H1 (cell line): ENCODE measurements around the gene ATP2C1. TPM values are rescaled to one million over a fixed set of nuclear protein-coding genes. Genes with fewer than 3 reads are reported as not detected.

Experiments
- CTCF ChIA-PET: fragments of 300-600 bp; sonication (Branson Sonifier 250); formaldehyde crosslinking; loops from one replicate; lab custom pipeline; 2021; ENCODE audit not compliant: partially characterized antibody; lab: Charles Lee
- POLR2A ChIA-PET: fragments of 300-600 bp; sonication (Branson Sonifier 250); formaldehyde crosslinking; loops from one replicate; lab custom pipeline; 2021; ENCODE audit warnings: inconsistent platforms; ENCODE audit not compliant: partially characterized antibody; lab: Charles Lee
- DNase-seq, 2 experiments: peaks; one replicate each; pipeline versions ENCODE4 v3.0.0 to v3.0.0-alpha.2; 2010 to 2022; ENCODE audit warnings: low spot score in 2 of 2, low read depth in 1 of 2, mixed read lengths in 1 of 2
- FAIRE-seq: peaks from 2 replicates; lab custom pipeline; 2011; peaks lifted over from hg19 to GRCh38; lab: Jason Lieb, UNC
- H2AFZ ChIP-seq: 2 replicates; pipeline ENCODE4 v1.8.1; 2012; ENCODE audit warnings: low read length, inconsistent platforms
- H2AK5ac ChIP-seq: 2 replicates; pipeline ENCODE4 v1.6.1; 2013; ENCODE audit warnings: low read depth, low read length
- H2BK120ac ChIP-seq: replicated peaks from 2 replicates; pipeline ENCODE3; 2013; ENCODE audit warnings: low read depth, low read length, inconsistent platforms
- H2BK12ac ChIP-seq: 2 replicates; pipeline ENCODE4 v1.6.1; 2013; ENCODE audit warnings: low read depth, low read length
- H2BK15ac ChIP-seq: 2 replicates; pipeline ENCODE4 v1.6.1; 2013; ENCODE audit warnings: low read length
- H2BK20ac ChIP-seq: 2 replicates; pipeline ENCODE4 v1.6.1; 2013; ENCODE audit warnings: low read length
- H2BK5ac ChIP-seq: 2 replicates; pipeline ENCODE4 v1.6.1; 2013; ENCODE audit warnings: low read depth, low read length
- H3K14ac ChIP-seq: 2 replicates; pipeline ENCODE4 v1.6.1; 2013; ENCODE audit warnings: inconsistent platforms; ENCODE audit not compliant: insufficient read length
- H3K18ac ChIP-seq: 2 replicates; pipeline ENCODE4 v1.6.1; 2013; ENCODE audit warnings: low read length; ENCODE audit errors: extremely low read depth
- H3K23ac ChIP-seq: 2 replicates; pipeline ENCODE4 v1.6.1; 2013; ENCODE audit warnings: inconsistent platforms; ENCODE audit not compliant: insufficient read length
- H3K23me2 ChIP-seq: 2 replicates; pipeline ENCODE4 v1.6.1; 2013; ENCODE audit warnings: low read depth, low read length
- H3K27ac ChIP-seq: 2 replicates; pipeline ENCODE4 v1.6.1; 2011; ENCODE audit warnings: low read depth, low read length, inconsistent platforms
- H3K27me3 ChIP-seq, 4 experiments: replicated peaks in 1 of 4; 1 replicate in 1 of 4; 2 replicates in 3 of 4; pipeline versions ENCODE4 v1.6.1 to v1.8.1; 2011 to 2013; ENCODE audit warnings: low read length in 3 of 4, mild to moderate bottlenecking in 3 of 4, inconsistent platforms in 2 of 4, mixed read lengths in 2 of 4, moderate library complexity in 1 of 4; ENCODE audit not compliant: control insufficient read depth in 3 of 4, insufficient read depth in 3 of 4; ENCODE audit errors: extremely low read depth in 1 of 4
- H3K36me3 ChIP-seq, 4 experiments: 2 replicates each; pipeline versions ENCODE4 v1.6.1 to v1.8.1; 2011 to 2013; ENCODE audit warnings: mild to moderate bottlenecking in 4 of 4, low read length in 3 of 4, moderate library complexity in 2 of 4, control low read depth in 1 of 4, inconsistent platforms in 1 of 4; ENCODE audit not compliant: insufficient read depth in 4 of 4, control insufficient read depth in 2 of 4
- H3K4ac ChIP-seq: replicated peaks from 2 replicates; pipeline ENCODE3; 2013; ENCODE audit warnings: low read length, low read depth, mixed read lengths, inconsistent platforms; ENCODE audit not compliant: insufficient read length
- H3K4me1 ChIP-seq, 4 experiments: replicated peaks in 1 of 4; 1 replicate in 1 of 4; 2 replicates in 3 of 4; pipeline versions ENCODE4 v1.6.1 to v1.8.1; 2011 to 2013; ENCODE audit warnings: low read length in 3 of 4, inconsistent platforms in 2 of 4, mixed read lengths in 1 of 4; ENCODE audit not compliant: insufficient read depth in 4 of 4, control insufficient read depth in 3 of 4
- H3K4me2 ChIP-seq, 2 experiments: 2 replicates each; pipeline versions ENCODE4 v1.6.1 to v1.8.1; 2011 to 2013; ENCODE audit warnings: low read depth in 2 of 2, low read length in 2 of 2, control low read depth in 1 of 2, inconsistent platforms in 1 of 2, mild to moderate bottlenecking in 1 of 2; ENCODE audit not compliant: insufficient read depth in 1 of 2
- H3K4me3 ChIP-seq, 4 experiments: fragments of 200-600, 300-600 bp in 1 of 4; sonication (generic), shearing (Covaris generic), sonication (Bioruptor Twin) in 1 of 4; 2 replicates each; pipeline versions ENCODE4 v1.5.1 to v1.8.1; 2011 to 2016; ENCODE audit warnings: low read length in 4 of 4, low read depth in 3 of 4, control low read depth in 2 of 4, inconsistent platforms in 2 of 4, mild to moderate bottlenecking in 2 of 4, mixed read lengths in 1 of 4, moderate library complexity in 1 of 4; ENCODE audit not compliant: insufficient read depth in 2 of 4; ENCODE audit errors: extremely low read depth in 1 of 4
- H3K56ac ChIP-seq: replicated peaks from 2 replicates; pipeline ENCODE3; 2013; ENCODE audit warnings: low read depth, mild to moderate bottlenecking, mixed read lengths, low read length, inconsistent platforms; ENCODE audit not compliant: insufficient read length
- H3K79me1 ChIP-seq: 2 replicates; pipeline ENCODE4 v1.6.1; 2013; ENCODE audit warnings: low read depth, low read length, control low read depth
- H3K79me2 ChIP-seq, 2 experiments: 2 replicates each; pipeline versions ENCODE4 v1.6.1 to v1.8.1; 2012 to 2013; ENCODE audit warnings: low read length in 2 of 2, mild to moderate bottlenecking in 2 of 2, inconsistent platforms in 1 of 2; ENCODE audit not compliant: insufficient read depth in 2 of 2, control insufficient read depth in 1 of 2
- H3K9ac ChIP-seq, 4 experiments: replicated peaks in 1 of 4; 1 replicate in 1 of 4; 2 replicates in 3 of 4; pipeline versions ENCODE4 v1.6.1 to v1.8.1; 2011 to 2013; ENCODE audit warnings: low read depth in 3 of 4, low read length in 3 of 4, control low read depth in 2 of 4, mild to moderate bottlenecking in 2 of 4, moderate library complexity in 2 of 4, inconsistent platforms in 1 of 4; ENCODE audit errors: extremely low read depth in 1 of 4
- H3K9me3 ChIP-seq, 2 experiments: 2 replicates each; pipeline versions ENCODE4 v1.6.1 to v1.8.1; 2012 to 2013; ENCODE audit warnings: mild to moderate bottlenecking in 2 of 2, moderate library complexity in 2 of 2, control low read depth in 1 of 2, inconsistent platforms in 1 of 2, low read depth in 1 of 2, low read length in 1 of 2, mixed read lengths in 1 of 2; ENCODE audit not compliant: insufficient read depth in 2 of 2
- H4K20me1 ChIP-seq, 2 experiments: replicated peaks in 1 of 2; 2 replicates each; pipeline versions ENCODE3 to v1.8.1; 2011 to 2013; ENCODE audit warnings: inconsistent platforms in 2 of 2, low read length in 2 of 2, mild to moderate bottlenecking in 1 of 2; ENCODE audit not compliant: insufficient read depth in 2 of 2, control insufficient read depth in 1 of 2
- H4K5ac ChIP-seq: 2 replicates; pipeline ENCODE4 v1.6.1; 2013; ENCODE audit warnings: low read length, low read depth, mixed read lengths, inconsistent platforms; ENCODE audit not compliant: insufficient read length
- H4K8ac ChIP-seq: 2 replicates; pipeline ENCODE4 v1.8.0; 2013; ENCODE audit warnings: mild to moderate bottlenecking, moderate library complexity, low read length, inconsistent platforms; ENCODE audit not compliant: insufficient read depth; ENCODE audit errors: extremely low read depth
- H4K91ac ChIP-seq: replicated peaks from 2 replicates; pipeline ENCODE3; 2013; ENCODE audit warnings: low read length, mixed read lengths, inconsistent platforms; ENCODE audit not compliant: insufficient read length
- CEBPB ChIP-seq: IDR thresholded peaks from 2 replicates; pipeline ENCODE4 v1.6.1; 2012; ENCODE audit warnings: low read depth, low read length
- E2F6 ChIP-seq: IDR thresholded peaks from 2 replicates; pipeline ENCODE4 v1.6.1; 2012; ENCODE audit warnings: inconsistent platforms
- EP300 ChIP-seq, 2 experiments: IDR thresholded peaks; 1 replicate in 1 of 2; 2 replicates in 1 of 2; pipeline ENCODE4 v1.6.1; 2011 to 2012; ENCODE audit warnings: low read depth in 2 of 2, low read length in 2 of 2, mild to moderate bottlenecking in 2 of 2, borderline replicate concordance in 1 of 2, inconsistent platforms in 1 of 2, moderate library complexity in 1 of 2
- EZH2 ChIP-seq: fragments of 200-600 bp; sonication (generic); IDR thresholded peaks from 2 replicates; pipeline ENCODE4 v1.7.1; 2012; ENCODE audit warnings: low read depth, mild to moderate bottlenecking, moderate library complexity, low read length, inconsistent platforms; ENCODE audit not compliant: severe bottlenecking
- GTF2F1 ChIP-seq: IDR thresholded peaks from 2 replicates; pipeline ENCODE4 v1.6.1; 2012; ENCODE audit warnings: low read depth, low read length, improper control_type of control experiment, borderline replicate concordance
- JUND ChIP-seq: IDR thresholded peaks from 2 replicates; pipeline ENCODE4 v1.6.1; 2011; ENCODE audit warnings: mild to moderate bottlenecking, improper control_type of control experiment, low read length
- RNF2 ChIP-seq: fragments of 200-900, 300-1000 bp; sonication (generic); IDR thresholded peaks from 2 replicates; pipeline ENCODE4 v1.7.1; 2016; ENCODE audit warnings: borderline replicate concordance, low read depth, mild to moderate bottlenecking, antibody characterized with exemption, low read length; ENCODE audit not compliant: poor library complexity, severe bottlenecking; ENCODE audit errors: missing control alignments
- SIRT6 ChIP-seq: IDR thresholded peaks from one replicate; pipeline ENCODE4 v1.7.1; 2012; ENCODE audit warnings: low read length, inconsistent platforms
- TCF12 ChIP-seq: IDR thresholded peaks from 2 replicates; pipeline ENCODE4 v1.6.1; 2011; ENCODE audit warnings: low read depth, mild to moderate bottlenecking, low read length
- TEAD4 ChIP-seq: IDR thresholded peaks from 2 replicates; pipeline ENCODE4 v1.6.1; 2012; ENCODE audit warnings: low read depth, low read length, inconsistent platforms, mixed read lengths
- YY1 ChIP-seq: IDR thresholded peaks from 2 replicates; pipeline ENCODE4 v1.6.1; 2011; ENCODE audit warnings: low read depth, mild to moderate bottlenecking, low read length
- WGBS, 2 experiments: shearing (Covaris generic) in 1 of 2; methylation state at CpG; one replicate each; pipeline versions ENCODE4 v1.1.6 to v1.1.7; 2013 to 2015; ENCODE audit warnings: low lambda C conversion rate in 2 of 2, mixed read lengths in 2 of 2, inconsistent platforms in 1 of 2, low coverage in 1 of 2, missing lambda C conversion rate in 1 of 2; ENCODE audit not compliant: insufficient replicate concordance in 2 of 2, insufficient coverage in 1 of 2, insufficient read length in 1 of 2; ENCODE audit errors: extremely low coverage in 1 of 2, missing lambda C conversion rate in 1 of 2; 5-methylcytosine and 5-hydroxymethylcytosine counted together
- polyA plus RNA-seq, 7 experiments: library from polyadenylated mRNA; depleted of rRNA in 3 of 7; stranded (reverse) in 5 of 7; unstranded in 2 of 7; fragments of >200 nt in 5 of 7; fragments of 200-250 nt in 2 of 7; gene quantifications; 1 replicate in 5 of 7; 2 replicates in 1 of 7; 4 replicates in 1 of 7; pipeline versions ENCODE4 v1.2.1 to v1.2.3, GENCODE V29; 2011 to 2013; ENCODE audit warnings: missing spikeins in 2 of 7, mixed read lengths in 2 of 7
- total RNA-seq: library from RNA; stranded (reverse); fragmentation: NEBNext Ultra II Directional; extraction: Animal tissue kit (Norgen Biotek cat#: 25700); gene quantifications from 2 replicates; pipeline ENCODE4 v1.2.1, GENCODE V29; 2021
- TF ChIP-seq, protein P1 (sequence below): IDR thresholded peaks from 2 replicates; pipeline ENCODE4 v1.6.1; 2012; ENCODE audit warnings: low read length, inconsistent platforms

Gene ATP2C1
- total and polyA plus RNA-seq, 2 of the 8 experiments (the other 6 are each of a cell fraction or from before 2014, with no cell fraction given) = 50.7 to 68.5 TPM

GRCh38 chr3:130963878-130964277 is 70.0 kb downstream of the ATP2C1 start:
- no peaks in the 10 kb centered on the region for H3K79me1 ChIP-seq
- no peak overlapping the region for H3K18ac ChIP-seq
- H3K9ac ChIP-seq = no peak overlapping the region
- H3K9me3 ChIP-seq = no peaks in the 10 kb centered on the region
- H3K79me2 ChIP-seq = no peaks in the 10 kb centered on the region
- H2BK20ac ChIP-seq = no peak overlapping the region
- POLR2A ChIA-PET = no interaction called here
- no peak overlapping the region for H2AK5ac ChIP-seq
- no peak overlapping the region for H3K4me3 ChIP-seq
- FAIRE-seq (peak; percentile 60), DNase-seq (peak in 1 of 2 experiments; percentile 3)
- H4K20me1 ChIP-seq = no peaks in the 10 kb centered on the region
- no peak overlapping the region for H2BK5ac ChIP-seq
- H2BK120ac ChIP-seq = no peak overlapping the region
- H2BK12ac ChIP-seq = no peak overlapping the region
- no peak overlapping the region for H3K4me2 ChIP-seq
- WGBS, 2 experiments = 63% methylated on average over 3 of the region's 3 CpGs; no CpG with 5 or more reads in 1 of the 2 experiments
- H4K5ac ChIP-seq = no peak overlapping the region
- H3K23me2 ChIP-seq = no peaks in the 10 kb centered on the region
- H2AFZ ChIP-seq = no peak overlapping the region
- H3K36me3 ChIP-seq = peaks cover 0 to 30% (median 7%) of the 10 kb centered on the region in 4 experiments; a peak in 5 of 8 replicates
- no peak overlapping the region for H2BK15ac ChIP-seq
- CTCF ChIA-PET = no interaction called here
- H3K14ac ChIP-seq = no peak overlapping the region
- H3K56ac ChIP-seq = no peak overlapping the region
- peaks cover 0 to 1% (median 0%) of the 10 kb centered on the region in 4 experiments; a peak in 1 of 7 replicates for H3K27me3 ChIP-seq
- no peak overlapping the region for H3K4ac ChIP-seq
- no peak overlapping the region for H3K23ac ChIP-seq
- peaks cover 0 to 2% (median 0%) of the 10 kb centered on the region in 4 experiments; a peak in 1 of 7 replicates for H3K4me1 ChIP-seq
- H4K91ac ChIP-seq = no peak overlapping the region
- no peak overlapping the region for H4K8ac ChIP-seq
- no peak overlapping the region for H3K27ac ChIP-seq
- TF ChIP-seq, protein P1, sequence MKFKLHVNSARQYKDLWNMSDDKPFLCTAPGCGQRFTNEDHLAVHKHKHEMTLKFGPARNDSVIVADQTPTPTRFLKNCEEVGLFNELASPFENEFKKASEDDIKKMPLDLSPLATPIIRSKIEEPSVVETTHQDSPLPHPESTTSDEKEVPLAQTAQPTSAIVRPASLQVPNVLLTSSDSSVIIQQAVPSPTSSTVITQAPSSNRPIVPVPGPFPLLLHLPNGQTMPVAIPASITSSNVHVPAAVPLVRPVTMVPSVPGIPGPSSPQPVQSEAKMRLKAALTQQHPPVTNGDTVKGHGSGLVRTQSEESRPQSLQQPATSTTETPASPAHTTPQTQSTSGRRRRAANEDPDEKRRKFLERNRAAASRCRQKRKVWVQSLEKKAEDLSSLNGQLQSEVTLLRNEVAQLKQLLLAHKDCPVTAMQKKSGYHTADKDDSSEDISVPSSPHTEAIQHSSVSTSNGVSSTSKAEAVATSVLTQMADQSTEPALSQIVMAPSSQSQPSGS = no peak
- no peak for TF ChIP-seq TCF12
- TF ChIP-seq EP300 (IDR thresholded peaks at IDR 0.05; ENCODE audit: borderline replicate concordance in 1 of 2, low read depth in 2 of 2, low read length in 2 of 2) = no peak
- no peak for TF ChIP-seq RNF2
- TF ChIP-seq E2F6 = no peak
- no peak for TF ChIP-seq JUND
- no peak for TF ChIP-seq SIRT6
- no peak for TF ChIP-seq TEAD4
- no peak for TF ChIP-seq EZH2
- no peak for TF ChIP-seq GTF2F1
- TF ChIP-seq CEBPB = no peak
- TF ChIP-seq YY1 = no peak
